Measurements from ENCODE around the gene E2F4.

GRCh38 chr16:67184453-67184994 lies 7.4 kb upstream of the E2F4 start:
- no peak for TF ChIP-seq ZFP30 (CRISPR knock-in tag; IDR thresholded peaks at IDR 0.05)
- TF ChIP-seq ZFP3 (CRISPR knock-in tag; IDR thresholded peaks at IDR 0.05) = no peak
- TF ChIP-seq TCF4 (CRISPR knock-in tag; IDR thresholded peaks at IDR 0.05; ENCODE audit: borderline replicate concordance) = no peak
- no peak for TF ChIP-seq PATZ1 (CRISPR knock-in tag; IDR thresholded peaks at IDR 0.05; ENCODE audit: borderline replicate concordance)
- no peak for TF ChIP-seq BACH2 (CRISPR knock-in tag; IDR thresholded peaks at IDR 0.05; ENCODE audit: borderline replicate concordance)
- no peak for TF ChIP-seq GLIS3 (CRISPR knock-in tag; IDR thresholded peaks at IDR 0.05)
- TF ChIP-seq ARNTL (CRISPR knock-in tag; IDR thresholded peaks at IDR 0.05; ENCODE audit: borderline replicate concordance, low read depth) = no peak

Measured in SK-N-SH treated with all-trans-retinoic acid at 6 μM for 48 hours (cell line).